PC-9 (cell line): Measurements from ENCODE around the gene SLC7A9. TPM values are rescaled to one million over a fixed set of nuclear protein-coding genes. Genes with fewer than 3 reads are reported as not detected.

ENCODE experiments used
- BruUV-seq: library from RNA; stranded (reverse); fragments of 400-500 nt; replicated peaks from 2 replicates; lab custom pipeline; 2021; lab: Mats Ljungman, UMichigan
- CTCF ChIA-PET: fragments of 300-600 bp; sonication (Branson Sonifier 250); formaldehyde crosslinking; loops from one replicate; lab custom pipeline; 2022; ENCODE audit warnings: antibody characterized with exemption; lab: Charles Lee
- POLR2A ChIA-PET: fragments of 300-600 bp; sonication (Branson Sonifier 250); formaldehyde crosslinking; loops from one replicate; lab custom pipeline; 2022; ENCODE audit warnings: antibody characterized with exemption; ENCODE audit not compliant: unreplicated experiment; lab: Charles Lee
- DNase-seq, 2 experiments: peaks; one replicate each; pipeline versions ENCODE4 v3.0.0 to v3.0.0-alpha.2; 2015 to 2022; ENCODE audit warnings: mixed read lengths in 1 of 2
- H2AFZ ChIP-seq: fragments of 200-600 bp; sonication (generic); 2 replicates; pipeline ENCODE4 v1.8.1; 2017; ENCODE audit warnings: antibody characterized with exemption
- H3F3A ChIP-seq: fragments of 200-600 bp; sonication (generic); 2 replicates; pipeline ENCODE4 v1.8.1; 2017; ENCODE audit warnings: antibody characterized with exemption, mild to moderate bottlenecking, low read depth; ENCODE audit not compliant: insufficient read depth
- H3K27ac ChIP-seq: fragments of 200-600 bp; sonication (generic); 2 replicates; pipeline ENCODE4 v1.6.1; 2016; ENCODE audit warnings: mixed run types
- H3K27me3 ChIP-seq: fragments of 200-600 bp; sonication (generic); 2 replicates; pipeline ENCODE4 v1.6.1; 2016; ENCODE audit warnings: low read depth, mixed run types; ENCODE audit not compliant: insufficient read depth
- H3K36me3 ChIP-seq: fragments of 200-600 bp; sonication (generic); 2 replicates; pipeline ENCODE4 v1.6.1; 2016; ENCODE audit warnings: low read depth, mixed run types
- H3K4me1 ChIP-seq: fragments of 200-600 bp; sonication (generic); replicated peaks from 2 replicates; pipeline ENCODE4 v1.6.1; 2016; ENCODE audit warnings: mixed run types; ENCODE audit not compliant: insufficient read depth
- H3K4me2 ChIP-seq: fragments of 200-600 bp; sonication (generic); 2 replicates; pipeline ENCODE4 v1.6.1; 2017; ENCODE audit warnings: mixed run types
- H3K4me3 ChIP-seq: fragments of 200-600 bp; sonication (generic); 2 replicates; pipeline ENCODE4 v1.6.1; 2016; ENCODE audit warnings: mixed run types
- H3K79me2 ChIP-seq: fragments of 200-600 bp; sonication (generic); 2 replicates; pipeline ENCODE4 v1.6.1; 2017; ENCODE audit warnings: low read depth, mixed run types
- H3K9me2 ChIP-seq: fragments of 200-600 bp; sonication (generic); 2 replicates; pipeline ENCODE4 v1.8.1; 2017; ENCODE audit warnings: mild to moderate bottlenecking; ENCODE audit not compliant: insufficient read depth
- H3K9me3 ChIP-seq: fragments of 200-600 bp; sonication (generic); 2 replicates; pipeline ENCODE4 v1.8.1; 2016; ENCODE audit warnings: low read depth; ENCODE audit not compliant: insufficient read depth
- H4K20me1 ChIP-seq: fragments of 200-600 bp; sonication (generic); 2 replicates; pipeline ENCODE4 v1.8.1; 2017; ENCODE audit not compliant: insufficient read depth
- EZH2 ChIP-seq: fragments of 200-600 bp; sonication (generic); IDR thresholded peaks from 2 replicates; pipeline ENCODE4 v1.8.0; 2017; ENCODE audit warnings: antibody characterized with exemption, low read depth
- intact Hi-C: fragments of 100-400 bp; cut with micrococcal nuclease; formaldehyde crosslinking; loops from one replicate; pipeline ENCODE4 v1.10.0; 2022; ENCODE audit not compliant: unreplicated experiment
- total RNA-seq: library from RNA; stranded (reverse); gene quantifications from 2 replicates; pipeline ENCODE4 v1.2.3, GENCODE V29; 2021
- TF ChIP-seq, protein P1 (sequence below): fragments of 200-600 bp; sonication (generic); conservative IDR thresholded peaks from 2 replicates; pipeline ENCODE4 v1.6.1; 2017; ENCODE audit warnings: mixed run types, antibody characterized with exemption, mild to moderate bottlenecking, moderate library complexity

Gene SLC7A9
- total RNA-seq, 1 experiment from 2014 or later: 0.33 TPM

DNA sequence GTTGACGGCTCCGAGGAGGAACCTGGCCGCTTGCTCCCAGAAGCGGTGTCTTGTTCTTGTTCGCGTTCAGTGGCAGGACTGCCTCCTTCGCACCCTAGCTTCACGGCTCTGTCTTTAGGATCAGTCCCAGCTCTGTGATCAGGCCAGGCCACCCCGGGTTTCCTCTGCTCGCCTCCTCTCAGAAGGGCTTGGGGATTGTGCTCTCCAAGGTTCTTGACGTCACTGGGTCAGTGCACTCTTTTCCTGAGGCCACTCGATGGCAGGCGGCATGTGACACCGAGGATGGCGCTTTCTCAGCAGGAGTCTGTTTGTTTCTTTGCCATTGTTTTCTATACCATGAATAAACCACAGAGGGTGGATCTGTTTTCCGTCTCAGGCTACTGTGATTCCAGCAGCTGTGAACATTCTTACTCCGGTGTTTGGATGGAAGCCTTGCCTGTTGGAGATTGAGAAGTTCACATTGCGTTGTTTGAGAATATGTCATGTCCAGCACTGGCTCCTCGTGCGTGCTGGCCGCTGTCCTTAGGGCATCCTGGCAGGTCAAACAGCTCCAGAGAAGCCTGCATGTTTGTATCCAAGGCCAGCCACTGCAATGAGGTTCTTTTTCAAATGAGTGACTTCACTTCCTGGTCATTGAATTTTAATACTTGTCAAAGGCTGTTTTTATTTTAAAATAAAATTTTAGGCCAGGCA lies 44.5 kb downstream of the SLC7A9 start:
- Histone ChIP-seq H3K36me3 (no peaks in the 10 kb centered on the region), H3K4me2 (no peak overlapping the region), H3K4me3 (no peak overlapping the region), H3K27me3 (peaks cover 3% of the 10 kb centered on the region; the same call in 1 of the 2 replicates), H3K9me2 (no peaks in the 10 kb centered on the region), H2AFZ (no peak overlapping the region), H3F3A (no peaks in the 10 kb centered on the region), H4K20me1 (no peaks in the 10 kb centered on the region), H3K4me1 (no peaks in the 10 kb centered on the region), H3K27ac (no peak overlapping the region), H3K79me2 (no peaks in the 10 kb centered on the region), H3K9me3 (no peaks in the 10 kb centered on the region)
- ChIA-PET CTCF (no interaction called here), POLR2A (no interaction called here)
- intact Hi-C loops: no loop called here
- no peak for TF ChIP-seq EZH2
- TF ChIP-seq, protein P1, sequence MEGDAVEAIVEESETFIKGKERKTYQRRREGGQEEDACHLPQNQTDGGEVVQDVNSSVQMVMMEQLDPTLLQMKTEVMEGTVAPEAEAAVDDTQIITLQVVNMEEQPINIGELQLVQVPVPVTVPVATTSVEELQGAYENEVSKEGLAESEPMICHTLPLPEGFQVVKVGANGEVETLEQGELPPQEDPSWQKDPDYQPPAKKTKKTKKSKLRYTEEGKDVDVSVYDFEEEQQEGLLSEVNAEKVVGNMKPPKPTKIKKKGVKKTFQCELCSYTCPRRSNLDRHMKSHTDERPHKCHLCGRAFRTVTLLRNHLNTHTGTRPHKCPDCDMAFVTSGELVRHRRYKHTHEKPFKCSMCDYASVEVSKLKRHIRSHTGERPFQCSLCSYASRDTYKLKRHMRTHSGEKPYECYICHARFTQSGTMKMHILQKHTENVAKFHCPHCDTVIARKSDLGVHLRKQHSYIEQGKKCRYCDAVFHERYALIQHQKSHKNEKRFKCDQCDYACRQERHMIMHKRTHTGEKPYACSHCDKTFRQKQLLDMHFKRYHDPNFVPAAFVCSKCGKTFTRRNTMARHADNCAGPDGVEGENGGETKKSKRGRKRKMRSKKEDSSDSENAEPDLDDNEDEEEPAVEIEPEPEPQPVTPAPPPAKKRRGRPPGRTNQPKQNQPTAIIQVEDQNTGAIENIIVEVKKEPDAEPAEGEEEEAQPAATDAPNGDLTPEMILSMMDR: no peak
- no TSS peak for BruUV-seq
- DNase-seq: no peak

DNA sequence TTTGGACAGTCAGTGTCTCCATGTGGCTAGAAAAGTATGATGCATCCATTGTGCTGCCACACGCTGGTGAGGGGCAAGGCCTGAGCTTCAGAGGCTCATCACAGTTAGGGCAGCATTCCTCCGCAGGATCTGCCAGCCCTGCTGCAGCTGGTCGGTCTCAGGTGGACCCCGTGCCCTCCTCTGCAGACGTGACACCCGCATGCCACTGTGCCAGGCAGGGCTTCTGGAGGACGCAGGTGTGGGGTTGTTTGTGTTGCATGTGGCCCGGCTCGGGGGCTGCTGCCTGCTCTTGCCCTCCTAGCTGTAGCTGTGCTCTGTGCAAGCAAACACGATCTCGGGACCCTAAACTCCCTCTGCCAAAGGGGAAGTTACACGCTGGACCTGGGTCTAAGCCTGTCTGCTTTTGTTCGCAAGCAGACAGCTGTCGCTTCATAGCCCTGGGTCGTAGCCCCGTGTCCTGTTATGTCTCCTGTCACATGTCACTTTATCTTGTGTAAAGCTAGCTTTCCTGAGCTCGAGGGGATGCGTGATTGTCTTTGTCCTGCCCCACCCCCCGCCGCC lies 45.3 kb downstream of the SLC7A9 start:
- DNase-seq: peak in 1 of 2 experiments; percentile 4
- H3F3A ChIP-seq: no peaks in the 10 kb centered on the region
- H3K9me2 ChIP-seq: no peaks in the 10 kb centered on the region
- BruUV-seq: no TSS peak
- peaks cover 3% of the 10 kb centered on the region; the same call in 1 of the 2 replicates for H3K27me3 ChIP-seq
- ChIA-PET POLR2A (no interaction called here), CTCF (no interaction called here)
- TF ChIP-seq, protein P1: no peak
- TF ChIP-seq EZH2: no peak
- H3K79me2 ChIP-seq: no peaks in the 10 kb centered on the region
- H3K4me2 ChIP-seq: no peak overlapping the region
- H3K27ac ChIP-seq: no peak overlapping the region
- intact Hi-C loops: no loop called here
- H4K20me1 ChIP-seq: no peaks in the 10 kb centered on the region
- no peaks in the 10 kb centered on the region for H3K4me1 ChIP-seq
- no peak overlapping the region for H3K4me3 ChIP-seq
- H3K36me3 ChIP-seq: no peaks in the 10 kb centered on the region
- no peaks in the 10 kb centered on the region for H3K9me3 ChIP-seq
- H2AFZ ChIP-seq: no peak overlapping the region

DNA sequence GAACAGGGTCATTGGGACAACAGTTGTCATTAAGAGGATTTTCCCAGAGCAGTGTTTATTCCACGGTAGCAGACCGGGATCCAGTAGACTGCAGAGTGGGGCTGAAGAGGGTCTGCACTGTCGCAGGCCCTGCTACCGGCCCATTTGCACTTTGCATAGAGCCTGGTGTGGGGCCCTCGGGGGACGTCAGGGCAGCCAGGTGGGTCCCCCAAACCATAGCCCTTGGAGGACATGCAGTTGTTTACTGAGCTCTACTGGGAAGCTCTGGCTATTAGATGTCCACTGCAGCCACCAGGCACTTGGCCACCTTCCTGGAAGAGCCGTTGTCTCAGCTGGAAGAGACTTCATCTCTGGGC lies 45.8 kb downstream of the SLC7A9 start:
- H3K4me3 ChIP-seq: no peak overlapping the region
- H3K27me3 ChIP-seq: peaks cover 3% of the 10 kb centered on the region; the same call in 1 of the 2 replicates
- no peaks in the 10 kb centered on the region for H3K36me3 ChIP-seq
- no peaks in the 10 kb centered on the region for H3K79me2 ChIP-seq
- BruUV-seq: no TSS peak
- H3K9me2 ChIP-seq: no peaks in the 10 kb centered on the region
- intact Hi-C loops: no loop called here
- no peaks in the 10 kb centered on the region for H3K9me3 ChIP-seq
- H4K20me1 ChIP-seq: no peaks in the 10 kb centered on the region
- ChIA-PET CTCF (no interaction called here), POLR2A (no interaction called here)
- H3K27ac ChIP-seq: no peak overlapping the region
- TF ChIP-seq EZH2: no peak
- TF ChIP-seq, protein P1: no peak
- DNase-seq: no peak
- H3F3A ChIP-seq: no peaks in the 10 kb centered on the region
- no peak overlapping the region for H3K4me2 ChIP-seq
- no peak overlapping the region for H2AFZ ChIP-seq
- no peaks in the 10 kb centered on the region for H3K4me1 ChIP-seq
